Osteocyte (in vitro differentiated cells): Measurements from ENCODE around the gene UMODL1. TPM values are rescaled to one million over a fixed set of nuclear protein-coding genes. Genes with fewer than 3 reads are reported as not detected.

ENCODE experiments used
- DNase-seq: peaks from one replicate; pipeline ENCODE4 v3.0.0; 2021; ENCODE audit warnings: mixed read lengths; ENCODE audit not compliant: unreplicated experiment; ENCODE audit errors: extremely low spot score
- H3K27ac Mint-ChIP-seq: one replicate; pipeline ENCODE4 v1.8.0; 2021; ENCODE audit warnings: mild to moderate bottlenecking, mixed read lengths; ENCODE audit not compliant: unreplicated experiment
- H3K27me3 Mint-ChIP-seq: one replicate; pipeline ENCODE4 v1.8.0; 2021; ENCODE audit warnings: mixed read lengths; ENCODE audit not compliant: unreplicated experiment
- H3K36me3 Mint-ChIP-seq: one replicate; pipeline ENCODE4 v1.8.0; 2021; ENCODE audit warnings: mixed read lengths; ENCODE audit not compliant: unreplicated experiment
- H3K4me1 Mint-ChIP-seq: one replicate; pipeline ENCODE4 v1.8.0; 2021; ENCODE audit warnings: mixed read lengths; ENCODE audit not compliant: unreplicated experiment
- H3K4me3 Mint-ChIP-seq: one replicate; pipeline ENCODE4 v1.8.0; 2021; ENCODE audit warnings: mild to moderate bottlenecking, moderate library complexity, mixed read lengths; ENCODE audit not compliant: unreplicated experiment
- H3K9me3 Mint-ChIP-seq: one replicate; pipeline ENCODE4 v1.8.0; 2021; ENCODE audit warnings: mixed read lengths; ENCODE audit not compliant: unreplicated experiment
- total RNA-seq: library from RNA; stranded (reverse); gene quantifications from 2 replicates; pipeline ENCODE4 v1.2.1, GENCODE V29; 2021
- TF ChIP-seq, protein P1 (sequence below): fragments of 200-600 bp; sonication (generic); IDR thresholded peaks from 2 replicates; pipeline ENCODE4 v1.5.0; 2021; ENCODE audit warnings: antibody characterized with exemption, mild to moderate bottlenecking, moderate library complexity

The UMODL1 gene
- total RNA-seq, 1 donor from 2014 or later, result not detected

DNA sequence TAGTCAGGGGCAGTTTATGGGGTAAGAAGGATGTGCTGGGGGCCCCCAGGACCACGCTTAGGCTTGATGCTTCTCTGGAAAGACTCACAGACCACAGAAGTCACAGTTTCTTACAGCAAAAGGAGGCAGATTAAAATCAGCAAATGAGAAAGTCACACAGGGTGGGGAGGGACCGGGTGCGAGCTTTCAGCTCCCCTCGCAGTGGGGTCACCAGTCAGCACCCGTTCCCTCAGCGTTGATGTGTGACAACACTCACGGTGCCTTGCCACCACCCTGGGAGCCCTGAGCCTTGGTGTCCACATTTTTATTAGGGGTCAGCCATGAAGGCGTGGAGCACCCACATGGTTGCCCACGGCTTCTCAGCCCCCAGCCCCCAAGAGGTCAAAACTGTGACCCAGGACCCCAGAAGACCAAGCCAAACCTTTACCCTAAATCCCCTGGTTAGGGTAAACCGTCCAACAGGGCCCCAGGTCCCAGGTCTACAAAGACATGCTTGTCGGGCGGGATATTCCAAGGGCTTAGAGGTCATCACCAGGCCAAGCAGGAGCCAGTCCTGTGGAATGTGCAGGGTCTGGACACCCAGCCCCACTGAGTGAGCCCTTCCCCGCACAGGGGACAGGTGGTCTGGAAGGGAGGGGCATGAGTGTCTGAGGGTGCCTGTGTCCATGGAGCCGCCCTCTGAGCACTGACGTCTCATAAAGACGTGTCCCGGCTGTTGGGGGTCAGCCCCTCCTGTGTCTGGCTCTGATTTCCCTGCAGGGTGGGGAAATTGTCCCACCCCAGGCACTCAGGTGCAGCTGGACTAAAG lies 83.3 kb downstream of the UMODL1 start:
- no peaks in the 10 kb centered on the region for H3K36me3 Mint-ChIP-seq
- no peak overlapping the region for H3K4me3 Mint-ChIP-seq
- no peaks in the 10 kb centered on the region for H3K9me3 Mint-ChIP-seq
- peaks cover 5% of the 10 kb centered on the region for H3K4me1 Mint-ChIP-seq
- TF ChIP-seq, protein P1, sequence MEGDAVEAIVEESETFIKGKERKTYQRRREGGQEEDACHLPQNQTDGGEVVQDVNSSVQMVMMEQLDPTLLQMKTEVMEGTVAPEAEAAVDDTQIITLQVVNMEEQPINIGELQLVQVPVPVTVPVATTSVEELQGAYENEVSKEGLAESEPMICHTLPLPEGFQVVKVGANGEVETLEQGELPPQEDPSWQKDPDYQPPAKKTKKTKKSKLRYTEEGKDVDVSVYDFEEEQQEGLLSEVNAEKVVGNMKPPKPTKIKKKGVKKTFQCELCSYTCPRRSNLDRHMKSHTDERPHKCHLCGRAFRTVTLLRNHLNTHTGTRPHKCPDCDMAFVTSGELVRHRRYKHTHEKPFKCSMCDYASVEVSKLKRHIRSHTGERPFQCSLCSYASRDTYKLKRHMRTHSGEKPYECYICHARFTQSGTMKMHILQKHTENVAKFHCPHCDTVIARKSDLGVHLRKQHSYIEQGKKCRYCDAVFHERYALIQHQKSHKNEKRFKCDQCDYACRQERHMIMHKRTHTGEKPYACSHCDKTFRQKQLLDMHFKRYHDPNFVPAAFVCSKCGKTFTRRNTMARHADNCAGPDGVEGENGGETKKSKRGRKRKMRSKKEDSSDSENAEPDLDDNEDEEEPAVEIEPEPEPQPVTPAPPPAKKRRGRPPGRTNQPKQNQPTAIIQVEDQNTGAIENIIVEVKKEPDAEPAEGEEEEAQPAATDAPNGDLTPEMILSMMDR, result no peak
- no peak overlapping the region for H3K27ac Mint-ChIP-seq
- DNase-seq, result no peak
- peaks cover 47% of the 10 kb centered on the region for H3K27me3 Mint-ChIP-seq

DNA sequence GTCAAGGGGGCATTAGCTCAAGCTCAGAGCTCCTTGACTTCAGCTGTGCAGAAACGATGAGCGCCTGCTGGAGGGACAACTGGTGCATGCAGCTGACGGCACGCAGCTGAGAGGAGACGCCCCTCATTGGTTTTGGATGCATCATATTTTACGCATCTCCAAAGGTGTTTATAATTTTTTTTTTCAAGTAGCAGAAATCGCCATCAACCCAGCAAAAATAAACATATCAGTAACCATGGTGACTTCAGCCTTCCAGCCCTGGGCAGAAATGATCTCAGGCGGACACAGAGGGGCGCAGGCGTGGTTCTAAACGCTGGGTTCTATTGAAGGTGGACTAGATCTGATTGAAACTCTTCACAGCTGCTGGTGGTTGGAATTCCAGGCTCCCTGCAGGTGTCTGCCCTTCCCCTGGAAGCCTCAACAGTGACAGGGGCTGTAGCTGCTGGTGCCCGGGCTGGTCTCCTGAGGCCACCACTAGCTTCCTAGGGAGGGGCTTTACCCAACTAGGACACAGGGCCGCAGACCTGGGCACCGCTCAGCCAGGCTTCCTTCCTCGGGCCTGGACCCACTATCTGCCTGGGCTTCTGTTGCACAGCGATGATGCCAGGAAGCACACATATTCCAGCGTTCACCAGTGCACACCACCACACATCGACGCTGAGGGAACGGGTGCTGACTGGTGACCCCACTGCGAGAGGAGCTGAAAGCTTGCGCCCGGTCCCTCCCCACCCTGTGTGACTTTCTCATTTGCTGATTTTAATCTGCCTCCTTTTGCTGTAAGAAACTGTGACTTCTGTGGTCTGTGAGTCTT lies 84.1 kb downstream of the UMODL1 start:
- H3K4me3 Mint-ChIP-seq, result no peak overlapping the region
- H3K36me3 Mint-ChIP-seq, result no peaks in the 10 kb centered on the region
- H3K4me1 Mint-ChIP-seq, result peaks cover 5% of the 10 kb centered on the region
- TF ChIP-seq, protein P1, result no peak
- no peaks in the 10 kb centered on the region for H3K9me3 Mint-ChIP-seq
- H3K27me3 Mint-ChIP-seq, result peaks cover 48% of the 10 kb centered on the region
- no peak overlapping the region for H3K27ac Mint-ChIP-seq
- DNase-seq, result no peak

- TF ChIP-seq, protein P1, result no peak
- no peaks in the 10 kb centered on the region for H3K36me3 Mint-ChIP-seq
- no peak overlapping the region for H3K27ac Mint-ChIP-seq
- peaks cover 8% of the 10 kb centered on the region for H3K4me1 Mint-ChIP-seq
- H3K27me3 Mint-ChIP-seq, result peaks cover 40% of the 10 kb centered on the region
- peak; percentile 78 for DNase-seq
- no peaks in the 10 kb centered on the region for H3K9me3 Mint-ChIP-seq
- no peak overlapping the region for H3K4me3 Mint-ChIP-seq
Observed at GRCh38 chr21:42156690-42157605, 85.8 kb downstream of the UMODL1 start.

GRCh38 chr21:42157606-42158310 lies 86.6 kb downstream of the UMODL1 start:
- TF ChIP-seq, protein P1, result no peak
- H3K4me1 Mint-ChIP-seq, result peaks cover 8% of the 10 kb centered on the region
- H3K36me3 Mint-ChIP-seq, result no peaks in the 10 kb centered on the region
- H3K4me3 Mint-ChIP-seq, result no peak overlapping the region
- H3K27me3 Mint-ChIP-seq, result peaks cover 32% of the 10 kb centered on the region
- DNase-seq, result peak; percentile 54
- H3K27ac Mint-ChIP-seq, result no peak overlapping the region
- no peaks in the 10 kb centered on the region for H3K9me3 Mint-ChIP-seq
